Measurements from ENCODE around the gene EPHA6.

GRCh38 chr3:96915445-96915844 is 101.1 kb downstream of the EPHA6 start:
- TF ChIP-seq CTCF (conservative IDR thresholded peaks at IDR 0.05) = no peak
- no peak for TF ChIP-seq EZH2 (IDR thresholded peaks at IDR 0.05; ENCODE audit: low read depth)
